Esophagus squamous epithelium (tissue), 5 donors: ENCODE results near the gene ABCB8. TPM values are rescaled to one million over a fixed set of nuclear protein-coding genes. Genes with fewer than 3 reads are reported as not detected.

Source experiments
- DNase-seq: peaks from one replicate; lab custom pipeline; 2025; lab: John Stamatoyannopoulos, UW
- H3K27ac ChIP-seq, 4 donors: fragments of 200-600 bp; sonication (generic); one replicate each; pipeline ENCODE4 v1.5.1; 2016 to 2019; ENCODE audit warnings: mild to moderate bottlenecking in 1 of 4
- H3K27me3 ChIP-seq, 4 donors: fragments of 200-600 bp; sonication (generic); 1 replicate in 3 of 4; 2 replicates in 1 of 4; pipeline versions ENCODE4 v1.5.1 to v1.6.0; 2017 to 2021; ENCODE audit warnings: antibody characterized with exemption in 1 of 4
- H3K36me3 ChIP-seq, 3 donors: fragments of 200-600 bp; sonication (generic); one replicate each; pipeline ENCODE4 v1.5.1; 2016 to 2019
- H3K4me1 ChIP-seq, 3 donors: fragments of 200-600 bp; sonication (generic); one replicate each; pipeline ENCODE4 v1.5.1; 2017 to 2019
- H3K4me3 ChIP-seq, 4 donors: fragments of 200-600 bp; sonication (generic); 1 replicate in 3 of 4; 2 replicates in 1 of 4; pipeline ENCODE4 v1.5.1; 2016 to 2019; ENCODE audit warnings: mild to moderate bottlenecking in 2 of 4, moderate library complexity in 1 of 4
- H3K9me3 ChIP-seq, 3 donors: fragments of 200-600 bp; sonication (generic); one replicate each; pipeline ENCODE4 v1.5.1; 2016 to 2019
- CTCF ChIP-seq, 6 experiments: fragments of 450-650 bp in 4 of 6; fragments of 200-600 bp in 2 of 6; sonication (generic) in 2 of 6; IDR thresholded peaks; one replicate each; pipeline ENCODE4 v1.5.1; 2016 to 2019; ENCODE audit warnings: antibody characterized with exemption in 6 of 6, mild to moderate bottlenecking in 4 of 6, moderate library complexity in 4 of 6
- POLR2A ChIP-seq, 4 donors: fragments of 450-650 bp; IDR thresholded peaks; one replicate each; pipeline ENCODE4 v1.6.1; 2017; ENCODE audit warnings: antibody characterized with exemption in 4 of 4, mild to moderate bottlenecking in 4 of 4, moderate library complexity in 3 of 4
- WGBS, 2 donors: methylation state at CpG; one replicate each; pipeline ENCODE4 v1.1.5; 2018; 5-methylcytosine and 5-hydroxymethylcytosine counted together
- intact Hi-C: fragments of 100-400 bp; cut with DNase I; formaldehyde crosslinking; loops from one replicate; pipeline ENCODE4 v1.15.0; 2022
- total RNA-seq, 4 donors: library from RNA; depleted of rRNA; stranded (reverse); fragments of >200 nt; gene quantifications; one replicate each; pipeline ENCODE4 v1.1.0, GENCODE V29; 2016
- donor health status: DM: yes; HTN: yes; CAD: no.

The ABCB8 gene
- total RNA-seq, 4 donors from 2014 or later = 23.1 to 41.0 (median 26.1) TPM

- no peaks in the 10 kb centered on the region for H3K36me3 ChIP-seq
- no peak overlapping the region for H3K27ac ChIP-seq
- H3K4me3 ChIP-seq = no peak overlapping the region
- no peak for DNase-seq
- TF ChIP-seq CTCF (IDR thresholded peaks at IDR 0.05) (no peak), POLR2A (IDR thresholded peaks at IDR 0.05) (no peak)
- intact Hi-C loops = no loop called here
- H3K9me3 ChIP-seq = no peaks in the 10 kb centered on the region
- H3K27me3 ChIP-seq = peaks cover 0 to 98% (median 7%) of the 10 kb centered on the region in 4 donors
- peaks cover 32 to 78% (median 32%) of the 10 kb centered on the region in 3 donors for H3K4me1 ChIP-seq
- WGBS, 2 donors = 55 to 58% methylated on average over 5 to 8 of the region's 8 CpGs
Observed at GRCh38 chr7:151014950-151015349, 13.3 kb upstream of the ABCB8 start.

GRCh38 chr7:151015967-151016366 is 12.3 kb upstream of the ABCB8 start:
- Histone ChIP-seq H3K9me3 (no peaks in the 10 kb centered on the region), H3K4me1 (peaks cover 23 to 71% (median 29%) of the 10 kb centered on the region in 3 donors), H3K36me3 (no peaks in the 10 kb centered on the region), H3K27ac (no peak overlapping the region), H3K4me3 (no peak overlapping the region), H3K27me3 (peaks cover 0 to 98% (median 7%) of the 10 kb centered on the region in 4 donors)
- no peak for DNase-seq
- intact Hi-C loops = no loop called here
- TF ChIP-seq POLR2A (IDR thresholded peaks at IDR 0.05) = no peak
- TF ChIP-seq CTCF (IDR thresholded peaks at IDR 0.05) = no peak
- WGBS, 2 donors = 100% methylated on average over 1 of the region's 5 CpGs; no CpG with 5 or more reads in 1 of the 2 donors

- intact Hi-C loops = no loop called here
- TF ChIP-seq POLR2A (IDR thresholded peaks at IDR 0.05) = no peak
- no peak for TF ChIP-seq CTCF (IDR thresholded peaks at IDR 0.05)
Observed at GRCh38 chr7:151016505-151016904, 11.7 kb upstream of the ABCB8 start.

GRCh38 chr7:151016942-151017341 is 11.3 kb upstream of the ABCB8 start:
- Histone ChIP-seq H3K36me3 (no peaks in the 10 kb centered on the region), H3K27ac (no peak overlapping the region), H3K4me1 (peaks cover 23 to 63% (median 29%) of the 10 kb centered on the region in 3 donors), H3K9me3 (no peaks in the 10 kb centered on the region), H3K27me3 (peaks cover 0 to 94% (median 7%) of the 10 kb centered on the region in 4 donors), H3K4me3 (no peak overlapping the region)
- TF ChIP-seq POLR2A (IDR thresholded peaks at IDR 0.05) (no peak), CTCF (IDR thresholded peaks at IDR 0.05) (no peak)
- intact Hi-C loops = no loop called here
- WGBS, 2 donors = 91% methylated on average over 10 to 12 of the region's 15 CpGs
- no peak for DNase-seq

More at GRCh38 chr7:151016505-151016904, 11.7 kb upstream of the ABCB8 start:
- Histone ChIP-seq H3K4me1 (peaks cover 23 to 65% (median 29%) of the 10 kb centered on the region in 3 donors), H3K36me3 (no peaks in the 10 kb centered on the region), H3K27ac (no peak overlapping the region), H3K9me3 (no peaks in the 10 kb centered on the region), H3K4me3 (no peak overlapping the region), H3K27me3 (peaks cover 0 to 96% (median 7%) of the 10 kb centered on the region in 4 donors)
- no peak for DNase-seq
- whole genome bisulfite sequencing, 2 donors = 83 to 87% methylated on average over 6 to 7 of the region's 8 CpGs

GRCh38 chr7:151017370-151017952 is 10.8 kb upstream of the ABCB8 start:
- peaks cover 0 to 89% (median 7%) of the 10 kb centered on the region in 4 donors for H3K27me3 ChIP-seq
- H3K9me3 ChIP-seq = no peaks in the 10 kb centered on the region
- H3K27ac ChIP-seq = no peak overlapping the region
- H3K4me3 ChIP-seq = peak overlapping the region in 2 of 4 donors; percentile 38 to 60
- peaks cover 23 to 58% (median 29%) of the 10 kb centered on the region in 3 donors for H3K4me1 ChIP-seq
- no peak for DNase-seq
- 65 to 71% methylated on average over 4 of the region's 13 CpGs for WGBS, 2 donors
- H3K36me3 ChIP-seq = no peaks in the 10 kb centered on the region
- intact Hi-C loops = no loop called here
- TF ChIP-seq CTCF (IDR thresholded peaks at IDR 0.05) = no peak
- TF ChIP-seq POLR2A (IDR thresholded peaks at IDR 0.05) = no peak
